ENCODE data around the gene GPR75. TPM values are rescaled to one million over a fixed set of nuclear protein-coding genes. Genes with fewer than 3 reads are reported as not detected.
"Not testable (repeated sequence)": the region's sequence is repeated elsewhere in the genome, so short reads cannot be mapped to it uniquely, and the experiment has no call there.

GPR75 gene
- polyA plus RNA-seq, 2 donors: 0.71 to 0.84 TPM

DNA sequence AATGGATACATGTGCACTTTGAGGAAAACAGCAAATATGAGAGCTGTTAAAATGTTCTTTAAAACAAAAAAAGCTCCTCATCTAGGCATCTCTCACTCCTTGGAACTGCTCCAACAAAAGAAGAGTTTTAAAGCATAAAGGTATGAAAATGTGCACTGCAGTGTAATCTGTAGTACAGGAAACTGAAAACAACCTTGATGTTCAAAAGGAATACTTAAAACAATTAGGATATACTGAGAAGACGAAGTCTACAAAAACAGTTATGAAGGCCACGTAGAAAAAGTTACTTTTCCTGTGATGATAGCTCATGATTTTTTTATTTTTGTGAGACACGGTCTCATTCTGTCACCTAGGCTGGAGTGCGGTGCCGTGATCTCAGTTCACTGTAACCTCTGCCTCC, 2.1 kb upstream of the GPR75 start:
- Histone ChIP-seq H3K27ac (ENCODE audit: low read depth in 2 of 2, low read length in 1 of 2) (no peak overlapping the region), H3K4me1 (ENCODE audit: control insufficient read depth in 2 of 2, insufficient read depth in 2 of 2, low read length in 1 of 2) (peaks cover 2% of the 10 kb centered on the region in 2 donors), H3K27me3 (ENCODE audit: control insufficient read depth in 1 of 2, insufficient read depth in 2 of 2, low read length in 2 of 2) (no peaks in the 10 kb centered on the region), H3K4me3 (ENCODE audit: low read depth in 1 of 2, low read length in 2 of 2) (no peak overlapping the region), H3K9me3 (ENCODE audit: control insufficient read depth in 2 of 2, insufficient read depth in 1 of 2, low read depth in 1 of 2, low read length in 1 of 2) (no peaks in the 10 kb centered on the region), H3K36me3 (ENCODE audit: control insufficient read depth in 2 of 2, insufficient read depth in 2 of 2, low read length in 1 of 2) (no peaks in the 10 kb centered on the region)
- 95 to 96% methylated on average over 5 of the region's 5 CpGs for WGBS, 2 donors

DNA sequence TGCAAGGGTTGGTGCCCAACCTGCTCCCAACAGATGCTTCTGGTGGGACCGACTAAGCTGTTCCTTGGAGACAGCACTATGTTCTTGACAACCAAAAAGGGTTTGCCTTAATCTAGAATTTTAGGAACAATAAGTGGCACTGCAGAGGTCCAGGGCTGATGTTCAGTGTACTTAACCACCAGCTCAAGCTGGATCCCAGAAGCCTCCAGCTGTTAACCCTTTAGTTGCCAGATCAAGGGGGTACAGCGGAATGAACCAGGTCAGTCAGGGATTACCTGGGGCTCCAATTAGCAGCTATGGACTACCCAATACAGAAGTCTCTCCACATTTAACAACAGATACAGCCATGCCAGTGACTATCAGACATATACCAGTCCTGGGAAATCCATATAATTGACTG, 3.5 kb downstream of the GPR75 start:
- Histone ChIP-seq H3K27me3 (ENCODE audit: control insufficient read depth in 1 of 2, insufficient read depth in 2 of 2, low read length in 2 of 2) (no peaks in the 10 kb centered on the region), H3K4me3 (ENCODE audit: low read depth in 1 of 2, low read length in 2 of 2) (no peak overlapping the region), H3K4me1 (ENCODE audit: control insufficient read depth in 2 of 2, insufficient read depth in 2 of 2, low read length in 1 of 2) (peaks cover 2% of the 10 kb centered on the region in 2 donors), H3K9me3 (ENCODE audit: control insufficient read depth in 2 of 2, insufficient read depth in 1 of 2, low read depth in 1 of 2, low read length in 1 of 2) (no peaks in the 10 kb centered on the region), H3K36me3 (ENCODE audit: control insufficient read depth in 2 of 2, insufficient read depth in 2 of 2, low read length in 1 of 2) (peaks cover 0 to 13% of the 10 kb centered on the region in 2 donors), H3K27ac (ENCODE audit: low read depth in 2 of 2, low read length in 1 of 2) (no peak overlapping the region)
- 82 to 87% methylated on average over 2 of the region's 2 CpGs for WGBS, 2 donors

- 90 to 96% methylated on average over 2 of the region's 2 CpGs for WGBS, 2 donors
- peaks cover 0 to 13% of the 10 kb centered on the region in 2 donors for H3K36me3 ChIP-seq (ENCODE audit: control insufficient read depth in 2 of 2, insufficient read depth in 2 of 2, low read length in 1 of 2)
These were observed 5.1 kb downstream of the GPR75 start for GRCh38 chr2:53854678-53855077.

DNA sequence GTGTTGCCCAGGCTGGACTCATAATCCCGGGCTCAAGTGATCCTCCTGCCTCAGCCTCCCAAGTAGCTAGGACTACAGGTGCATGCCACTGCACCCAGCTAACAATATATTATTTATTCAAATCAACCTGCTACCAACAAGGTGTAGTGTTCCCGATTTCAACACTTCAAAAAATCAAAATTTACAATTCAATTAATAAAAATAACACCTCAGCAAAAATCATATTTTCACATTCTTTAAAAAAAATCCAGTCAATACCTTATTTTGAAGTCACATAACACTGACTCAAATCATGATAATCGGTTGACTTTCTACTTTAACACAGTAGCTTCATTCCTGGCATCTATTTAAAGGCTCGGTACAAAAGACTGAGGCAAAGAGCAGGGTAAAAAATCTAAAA, 7.2 kb downstream of the GPR75 start:
- WGBS, 2 donors: 92 to 93% methylated on average over 4 of the region's 4 CpGs
- Histone ChIP-seq H3K4me3 (ENCODE audit: low read depth in 1 of 2, low read length in 2 of 2) (no peak overlapping the region), H3K27me3 (ENCODE audit: control insufficient read depth in 1 of 2, insufficient read depth in 2 of 2, low read length in 2 of 2) (no peaks in the 10 kb centered on the region), H3K36me3 (ENCODE audit: control insufficient read depth in 2 of 2, insufficient read depth in 2 of 2, low read length in 1 of 2) (peaks cover 0 to 13% of the 10 kb centered on the region in 2 donors), H3K27ac (ENCODE audit: low read depth in 2 of 2, low read length in 1 of 2) (no peak overlapping the region), H3K9me3 (ENCODE audit: control insufficient read depth in 2 of 2, insufficient read depth in 1 of 2, low read depth in 1 of 2, low read length in 1 of 2) (no peaks in the 10 kb centered on the region), H3K4me1 (ENCODE audit: control insufficient read depth in 2 of 2, insufficient read depth in 2 of 2, low read length in 1 of 2) (no peaks in the 10 kb centered on the region)

More at GRCh38 chr2:53854678-53855077, 5.1 kb downstream of the GPR75 start:
- Histone ChIP-seq H3K4me1 (ENCODE audit: control insufficient read depth in 2 of 2, insufficient read depth in 2 of 2, low read length in 1 of 2) (peaks cover 0 to 2% of the 10 kb centered on the region in 2 donors), H3K4me3 (ENCODE audit: low read depth in 1 of 2, low read length in 2 of 2) (no peak overlapping the region), H3K27ac (ENCODE audit: low read depth in 2 of 2, low read length in 1 of 2) (no peak overlapping the region), H3K27me3 (ENCODE audit: control insufficient read depth in 1 of 2, insufficient read depth in 2 of 2, low read length in 2 of 2) (no peaks in the 10 kb centered on the region), H3K9me3 (ENCODE audit: control insufficient read depth in 2 of 2, insufficient read depth in 1 of 2, low read depth in 1 of 2, low read length in 1 of 2) (no peaks in the 10 kb centered on the region)

DNA sequence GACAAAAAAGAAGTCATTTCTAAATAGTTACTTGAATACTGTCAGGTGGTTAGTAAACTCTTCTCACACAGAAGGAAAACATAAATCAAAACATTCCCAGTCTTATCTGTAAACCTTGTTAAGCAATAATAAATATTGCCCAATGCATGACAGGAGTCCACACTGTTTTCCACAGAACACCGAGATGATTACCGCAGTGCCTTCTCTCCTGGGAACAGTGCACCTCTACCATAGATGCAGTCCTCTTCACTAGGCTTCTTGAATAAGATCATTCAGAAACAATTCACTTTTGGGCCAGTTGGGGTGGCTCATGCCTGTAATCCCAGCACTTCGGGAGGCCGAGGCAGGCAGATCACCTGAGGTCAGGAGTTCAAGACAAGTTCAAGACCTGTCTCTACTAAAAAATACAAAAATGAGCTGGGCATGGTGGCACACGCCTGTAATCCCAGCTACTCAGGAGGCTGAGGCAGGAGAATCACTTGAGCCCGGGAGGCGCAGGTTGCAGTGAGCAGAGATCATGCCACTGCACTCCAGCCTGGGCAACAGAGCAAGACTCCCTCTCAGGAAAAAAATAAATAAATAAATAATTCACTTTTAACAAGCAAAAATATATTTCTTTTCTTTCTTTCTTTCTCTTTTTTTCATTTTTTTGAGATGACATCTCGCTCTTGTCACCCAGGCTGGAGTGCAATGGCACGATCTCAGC, 8.6 kb downstream of the GPR75 start:
- WGBS, 2 donors: 87 to 90% methylated on average over 9 of the region's 9 CpGs
- not testable (repeated sequence) for H3K4me3 ChIP-seq (ENCODE audit: low read depth in 1 of 2, low read length in 2 of 2); H3K4me1 ChIP-seq (ENCODE audit: control insufficient read depth in 2 of 2, insufficient read depth in 2 of 2, low read length in 1 of 2); H3K27me3 ChIP-seq (ENCODE audit: control insufficient read depth in 1 of 2, insufficient read depth in 2 of 2, low read length in 2 of 2); H3K27ac ChIP-seq (ENCODE audit: low read depth in 2 of 2, low read length in 1 of 2); H3K9me3 ChIP-seq (ENCODE audit: control insufficient read depth in 2 of 2, insufficient read depth in 1 of 2, low read depth in 1 of 2, low read length in 1 of 2)
- peaks cover 0 to 13% of the 10 kb centered on the region in 2 donors for H3K36me3 ChIP-seq (ENCODE audit: control insufficient read depth in 2 of 2, insufficient read depth in 2 of 2, low read length in 1 of 2)

- no peaks in the 10 kb centered on the region for H3K27me3 ChIP-seq (ENCODE audit: control insufficient read depth in 1 of 2, insufficient read depth in 2 of 2, low read length in 2 of 2)
- H3K9me3 ChIP-seq (ENCODE audit: control insufficient read depth in 2 of 2, insufficient read depth in 1 of 2, low read depth in 1 of 2, low read length in 1 of 2): no peaks in the 10 kb centered on the region
- WGBS, 2 donors: 95% methylated on average over 2 of the region's 2 CpGs
- H3K36me3 ChIP-seq (ENCODE audit: control insufficient read depth in 2 of 2, insufficient read depth in 2 of 2, low read length in 1 of 2): peaks cover 0 to under 1% of the 10 kb centered on the region in 2 donors
- no peak overlapping the region for H3K27ac ChIP-seq (ENCODE audit: low read depth in 2 of 2, low read length in 1 of 2)
- no peaks in the 10 kb centered on the region for H3K4me1 ChIP-seq (ENCODE audit: control insufficient read depth in 2 of 2, insufficient read depth in 2 of 2, low read length in 1 of 2)
- no peak overlapping the region for H3K4me3 ChIP-seq (ENCODE audit: low read depth in 1 of 2, low read length in 2 of 2)
These were observed 11.7 kb downstream of the GPR75 start for GRCh38 chr2:53848062-53848461.

GRCh38 chr2:53843595-53843994, 16.2 kb downstream of the GPR75 start:
- Histone ChIP-seq H3K27ac (ENCODE audit: low read depth in 2 of 2, low read length in 1 of 2) (no peak overlapping the region), H3K4me1 (ENCODE audit: control insufficient read depth in 2 of 2, insufficient read depth in 2 of 2, low read length in 1 of 2) (no peaks in the 10 kb centered on the region), H3K4me3 (ENCODE audit: low read depth in 1 of 2, low read length in 2 of 2) (no peak overlapping the region), H3K27me3 (ENCODE audit: control insufficient read depth in 1 of 2, insufficient read depth in 2 of 2, low read length in 2 of 2) (no peaks in the 10 kb centered on the region), H3K9me3 (ENCODE audit: control insufficient read depth in 2 of 2, insufficient read depth in 1 of 2, low read depth in 1 of 2, low read length in 1 of 2) (no peaks in the 10 kb centered on the region), H3K36me3 (ENCODE audit: control insufficient read depth in 2 of 2, insufficient read depth in 2 of 2, low read length in 1 of 2) (no peaks in the 10 kb centered on the region)
- 65 to 73% methylated on average over 2 of the region's 2 CpGs for WGBS, 2 donors

GRCh38 chr2:53842891-53843290, 16.9 kb downstream of the GPR75 start:
- H3K9me3 ChIP-seq (ENCODE audit: control insufficient read depth in 2 of 2, insufficient read depth in 1 of 2, low read depth in 1 of 2, low read length in 1 of 2): no peaks in the 10 kb centered on the region
- H3K27ac ChIP-seq (ENCODE audit: low read depth in 2 of 2, low read length in 1 of 2): no peak overlapping the region
- H3K27me3 ChIP-seq (ENCODE audit: control insufficient read depth in 1 of 2, insufficient read depth in 2 of 2, low read length in 2 of 2): no peaks in the 10 kb centered on the region
- 56 to 63% methylated on average over 3 of the region's 3 CpGs for WGBS, 2 donors
- H3K4me1 ChIP-seq (ENCODE audit: control insufficient read depth in 2 of 2, insufficient read depth in 2 of 2, low read length in 1 of 2): no peaks in the 10 kb centered on the region
- H3K4me3 ChIP-seq (ENCODE audit: low read depth in 1 of 2, low read length in 2 of 2): no peak overlapping the region
- no peaks in the 10 kb centered on the region for H3K36me3 ChIP-seq (ENCODE audit: control insufficient read depth in 2 of 2, insufficient read depth in 2 of 2, low read length in 1 of 2)

DNA sequence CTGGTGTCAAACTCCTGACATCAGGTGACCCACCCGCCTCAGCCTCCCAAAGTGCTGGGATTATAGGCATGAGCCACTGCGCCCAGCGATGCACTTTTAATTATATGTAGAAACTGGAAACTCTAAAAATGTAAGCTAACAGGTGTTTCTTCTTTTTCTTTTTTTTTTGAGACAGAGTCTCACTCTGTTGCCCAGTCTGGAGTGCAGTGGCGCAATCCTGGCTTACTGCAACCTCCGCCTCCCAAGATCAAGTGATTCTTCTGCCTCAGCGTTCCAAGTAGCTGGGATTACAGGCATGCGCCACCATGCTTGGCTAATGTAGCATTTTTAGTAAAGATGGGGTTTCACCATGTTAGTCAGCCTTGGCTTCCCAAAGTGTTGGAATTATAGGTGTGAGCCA, 18.1 kb downstream of the GPR75 start:
- H3K4me3 ChIP-seq (ENCODE audit: low read depth in 1 of 2, low read length in 2 of 2); H3K9me3 ChIP-seq (ENCODE audit: control insufficient read depth in 2 of 2, insufficient read depth in 1 of 2, low read depth in 1 of 2, low read length in 1 of 2); H3K27me3 ChIP-seq (ENCODE audit: control insufficient read depth in 1 of 2, insufficient read depth in 2 of 2, low read length in 2 of 2); H3K4me1 ChIP-seq (ENCODE audit: control insufficient read depth in 2 of 2, insufficient read depth in 2 of 2, low read length in 1 of 2); H3K36me3 ChIP-seq (ENCODE audit: control insufficient read depth in 2 of 2, insufficient read depth in 2 of 2, low read length in 1 of 2); H3K27ac ChIP-seq (ENCODE audit: low read depth in 2 of 2, low read length in 1 of 2): not testable (repeated sequence)
- 96 to 98% methylated on average over 7 of the region's 7 CpGs for WGBS, 2 donors

GRCh38 chr2:53840580-53840979, 19.2 kb downstream of the GPR75 start:
- Histone ChIP-seq H3K4me1 (ENCODE audit: control insufficient read depth in 2 of 2, insufficient read depth in 2 of 2, low read length in 1 of 2) (no peaks in the 10 kb centered on the region), H3K27me3 (ENCODE audit: control insufficient read depth in 1 of 2, insufficient read depth in 2 of 2, low read length in 2 of 2) (no peaks in the 10 kb centered on the region), H3K27ac (ENCODE audit: low read depth in 2 of 2, low read length in 1 of 2) (no peak overlapping the region), H3K9me3 (ENCODE audit: control insufficient read depth in 2 of 2, insufficient read depth in 1 of 2, low read depth in 1 of 2, low read length in 1 of 2) (no peaks in the 10 kb centered on the region), H3K36me3 (ENCODE audit: control insufficient read depth in 2 of 2, insufficient read depth in 2 of 2, low read length in 1 of 2) (no peaks in the 10 kb centered on the region), H3K4me3 (ENCODE audit: low read depth in 1 of 2, low read length in 2 of 2) (no peak overlapping the region)
- 45 to 58% methylated on average over 1 of the region's 1 CpG for WGBS, 2 donors

Measured in esophagus (tissue), 2 donors.